Activated CD8-positive, alpha-beta T cell treated with anti-CD3 and anti-CD28 coated beads for 36 hours (primary cell): ENCODE data around the gene ATP6V1F. TPM values are rescaled to one million over a fixed set of nuclear protein-coding genes. Genes with fewer than 3 reads are reported as not detected.

ENCODE experiments used
- ATAC-seq: fragments of 200-7000 bp; cut with Tn5 transposase; one replicate; pipeline ENCODE4 v1.10.0; 2021; ENCODE audit warnings: mild to moderate bottlenecking, moderate library complexity
- CTCF ChIA-PET: fragments of 350-600 bp; sonication (Branson Sonifier 250); formaldehyde crosslinking; loops from one replicate; lab custom pipeline; 2021; ENCODE audit warnings: antibody characterized with exemption; lab: Charles Lee
- POLR2A ChIA-PET: fragments of 350-600 bp; sonication (Branson Sonifier 250); formaldehyde crosslinking; loops from one replicate; lab custom pipeline; 2021; ENCODE audit warnings: antibody characterized with exemption; lab: Charles Lee
- DNase-seq: peaks from one replicate; pipeline ENCODE4 v3.0.0-alpha.2; 2020
- H3K27ac Mint-ChIP-seq: one replicate; pipeline ENCODE4 v1.8.0; 2021; ENCODE audit warnings: mild to moderate bottlenecking, mixed read lengths
- H3K27me3 Mint-ChIP-seq: one replicate; pipeline ENCODE4 v1.8.0; 2021; ENCODE audit warnings: mixed read lengths
- H3K36me3 Mint-ChIP-seq: one replicate; pipeline ENCODE4 v1.8.0; 2021; ENCODE audit warnings: low read depth, mixed read lengths
- H3K4me1 Mint-ChIP-seq: one replicate; pipeline ENCODE4 v1.8.0; 2021; ENCODE audit warnings: low read depth, mixed read lengths
- H3K4me3 Mint-ChIP-seq: one replicate; pipeline ENCODE4 v1.8.0; 2021; ENCODE audit warnings: mild to moderate bottlenecking, moderate library complexity, mixed read lengths
- H3K9me3 Mint-ChIP-seq: one replicate; pipeline ENCODE4 v1.8.0; 2021; ENCODE audit warnings: mixed read lengths
- CTCF ChIP-seq: fragments of 200-600 bp; IDR thresholded peaks from one replicate; pipeline ENCODE4 v1.8.0; 2022; ENCODE audit warnings: antibody characterized with exemption, mild to moderate bottlenecking
- intact Hi-C: fragments of 100-400 bp; cut with micrococcal nuclease; formaldehyde crosslinking; loops from one replicate; pipeline ENCODE4 v1.10.0; 2022
- total RNA-seq, 2 experiments: library from RNA; stranded (reverse); gene quantifications; one replicate each; pipeline ENCODE4 v1.2.3, GENCODE V29; 2021

The ATP6V1F gene
- total RNA-seq, 2 experiments from 2014 or later: 109 to 113 TPM

GRCh38 chr7:128849156-128849515 is 13.5 kb upstream of the ATP6V1F start:
- Mint-ChIP-seq H3K27ac (no peak overlapping the region), H3K9me3 (no peaks in the 10 kb centered on the region), H3K4me3 (no peak overlapping the region), H3K27me3 (no peaks in the 10 kb centered on the region), H3K36me3 (no peaks in the 10 kb centered on the region), H3K4me1 (no peaks in the 10 kb centered on the region)
- no peak for DNase-seq
- no peak for TF ChIP-seq CTCF
- ChIA-PET CTCF (no interaction called here), POLR2A (no interaction called here)
- no peak for ATAC-seq
- intact Hi-C loops: no loop called here

GRCh38 chr7:128849804-128850490 is 12.7 kb upstream of the ATP6V1F start:
- no peak overlapping the region for H3K4me3 Mint-ChIP-seq
- ATAC-seq (no peak), DNase-seq (no peak)
- intact Hi-C loops: no loop called here
- no peaks in the 10 kb centered on the region for H3K9me3 Mint-ChIP-seq
- H3K27ac Mint-ChIP-seq: no peak overlapping the region
- H3K36me3 Mint-ChIP-seq: no peaks in the 10 kb centered on the region
- H3K27me3 Mint-ChIP-seq: no peaks in the 10 kb centered on the region
- TF ChIP-seq CTCF: no peak
- ChIA-PET CTCF (interaction anchor here (1.1 kb wide), 1 partner anchor 55 kb away, joined by 3 read pairs; no protein-coding TSS in a partner anchor), POLR2A (no interaction called here)
- H3K4me1 Mint-ChIP-seq: no peaks in the 10 kb centered on the region

- no peaks in the 10 kb centered on the region for H3K4me1 Mint-ChIP-seq
Observed at GRCh38 chr7:128852537-128853254, 10.0 kb upstream of the ATP6V1F start.

GRCh38 chr7:128853799-128854198 is 8.9 kb upstream of the ATP6V1F start:
- Mint-ChIP-seq H3K27me3 (no peaks in the 10 kb centered on the region), H3K4me1 (no peaks in the 10 kb centered on the region), H3K36me3 (no peaks in the 10 kb centered on the region), H3K9me3 (no peaks in the 10 kb centered on the region), H3K27ac (no peak overlapping the region), H3K4me3 (no peak overlapping the region)
- ChIA-PET POLR2A (no interaction called here), CTCF (no interaction called here)
- intact Hi-C loops: no loop called here
- DNase-seq: no peak
- no peak for TF ChIP-seq CTCF
- ATAC-seq: no peak

More at GRCh38 chr7:128852537-128853254, 10.0 kb upstream of the ATP6V1F start:
- no peak for ATAC-seq
- Mint-ChIP-seq H3K4me3 (no peak overlapping the region), H3K9me3 (no peaks in the 10 kb centered on the region), H3K27ac (no peak overlapping the region), H3K36me3 (no peaks in the 10 kb centered on the region), H3K27me3 (no peaks in the 10 kb centered on the region)
- ChIA-PET CTCF (no interaction called here), POLR2A (no interaction called here)
- TF ChIP-seq CTCF: no peak
- DNase-seq: no peak
- intact Hi-C loops: no loop called here

GRCh38 chr7:128854396-128854795 is 8.3 kb upstream of the ATP6V1F start:
- Mint-ChIP-seq H3K36me3 (no peaks in the 10 kb centered on the region), H3K4me1 (no peaks in the 10 kb centered on the region), H3K9me3 (no peaks in the 10 kb centered on the region), H3K27ac (no peak overlapping the region), H3K4me3 (no peak overlapping the region), H3K27me3 (no peaks in the 10 kb centered on the region)
- CTCF ChIA-PET: no interaction called here
- DNase-seq (no peak), ATAC-seq (no peak)
- intact Hi-C loops: no loop called here
- no peak for TF ChIP-seq CTCF
- POLR2A ChIA-PET: no interaction called here
